Middle frontal gyrus (tissue), 1 donor: ENCODE measurements around the gene FMN2.
A peak's percentile ranks its signal among the peaks of the same experiment; 100 is the strongest.

Experiments
- DNase-seq: peaks from one replicate; pipeline ENCODE4 v3.0.0-alpha.2; 2015; ENCODE audit warnings: low spot score; ENCODE audit errors: extremely low spot score

Gene FMN2

GRCh38 chr1:240091614-240092300 is at the start of gene FMN2:
FMN2 (plus strand) TSS chr1:240091883; CDS start chr1:240092110, 227 bp downstream.
- DNase-seq, result peak; percentile 57

DNA sequence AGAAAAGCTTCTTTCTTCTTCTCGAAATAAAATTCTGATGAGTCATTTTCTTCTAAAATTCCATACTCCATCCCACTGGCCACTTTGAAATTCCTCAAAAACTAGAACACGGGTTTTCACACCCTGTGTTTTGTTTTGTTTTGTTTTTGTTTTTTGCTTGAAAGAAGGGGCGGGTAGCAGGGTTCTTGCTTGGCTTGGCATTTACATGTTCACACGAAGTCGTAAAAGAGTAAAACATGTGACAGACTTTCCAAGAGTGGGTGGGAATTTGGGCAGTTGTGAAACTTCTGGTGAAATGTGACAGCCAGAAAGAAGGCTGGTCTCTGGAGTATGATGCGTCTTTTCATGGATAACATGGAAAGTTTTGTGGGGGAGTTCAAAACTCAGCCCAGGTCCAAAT is 47.1 kb upstream of the FMN2 start:
- DNase-seq, result no peak

- no peak for DNase-seq
Measured at GRCh38 chr1:240046000-240046399, 45.7 kb upstream of the FMN2 start.

GRCh38 chr1:240054109-240054701 is 37.5 kb upstream of the FMN2 start:
- DNase-seq, result no peak

DNA sequence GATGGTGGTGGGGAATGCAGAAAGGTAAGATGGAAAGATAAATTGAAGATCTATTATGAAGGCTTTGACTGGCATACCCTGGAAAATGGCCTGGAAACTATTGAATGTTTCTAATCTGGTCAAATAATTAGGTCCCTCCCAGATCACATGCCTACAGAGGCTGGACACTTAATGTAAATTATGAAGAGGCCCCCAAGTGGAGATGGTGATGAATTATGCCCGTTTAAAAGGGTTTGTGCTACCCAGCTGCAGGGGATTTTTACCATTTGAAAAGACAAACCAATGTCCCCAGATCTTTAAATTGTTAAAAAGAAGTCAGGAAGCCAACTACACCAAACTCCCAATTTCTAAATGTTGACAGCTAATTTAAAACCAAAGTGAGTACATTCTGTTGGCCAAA is 35.7 kb upstream of the FMN2 start:
- no peak for DNase-seq

- DNase-seq, result no peak
Measured at GRCh38 chr1:240056350-240056749, 35.3 kb upstream of the FMN2 start.

DNA sequence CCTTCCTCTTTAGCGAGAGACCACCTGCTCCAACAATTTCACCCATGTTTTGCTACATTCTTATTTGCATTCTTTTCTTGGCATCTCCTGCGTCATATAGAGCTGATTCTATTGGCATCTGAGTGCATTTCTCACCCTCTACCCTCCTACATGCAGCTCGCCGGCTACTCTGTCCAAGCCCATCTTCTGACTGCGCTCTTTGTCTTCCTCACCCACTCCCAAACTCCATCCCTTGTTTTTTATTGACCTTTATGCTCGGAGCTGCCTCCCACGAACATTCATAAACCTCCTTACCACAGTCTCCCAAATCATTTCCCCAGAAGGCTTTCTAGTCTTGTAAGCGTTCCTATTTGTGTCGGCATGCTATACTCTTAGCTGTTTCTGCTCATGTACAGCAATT is 33.6 kb upstream of the FMN2 start:
- DNase-seq, result no peak

- no peak for DNase-seq
Measured at GRCh38 chr1:240068961-240069360, 22.7 kb upstream of the FMN2 start.

GRCh38 chr1:240070188-240070587 is 21.5 kb upstream of the FMN2 start:
- no peak for DNase-seq

GRCh38 chr1:240073097-240073496 is 18.6 kb upstream of the FMN2 start:
- DNase-seq, result no peak

DNA sequence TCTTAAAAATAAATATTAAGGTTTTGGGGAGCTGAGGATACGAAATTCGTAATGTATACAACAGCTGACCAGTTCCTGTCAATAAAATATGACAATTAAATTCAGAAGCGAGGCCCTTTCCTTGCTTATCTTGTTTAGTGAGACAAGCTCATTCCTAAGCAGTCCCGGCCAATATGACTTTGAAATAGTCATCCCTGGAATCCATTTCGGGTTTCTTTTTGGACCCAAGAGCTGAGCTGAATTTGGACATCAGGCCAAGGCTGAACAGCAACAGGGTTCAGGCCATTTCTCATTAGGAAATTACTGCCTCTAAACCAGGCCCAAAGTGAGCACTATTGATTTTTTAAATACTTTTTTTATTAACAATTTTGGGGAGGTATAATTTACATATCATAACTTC is 17.3 kb upstream of the FMN2 start:
- DNase-seq, result no peak

- DNase-seq, result no peak
Measured at GRCh38 chr1:240074908-240075307, 16.8 kb upstream of the FMN2 start.

- no peak for DNase-seq
Measured at GRCh38 chr1:240084337-240084736, 7.3 kb upstream of the FMN2 start.

GRCh38 chr1:240084749-240085148 is 6.9 kb upstream of the FMN2 start:
- no peak for DNase-seq

DNA sequence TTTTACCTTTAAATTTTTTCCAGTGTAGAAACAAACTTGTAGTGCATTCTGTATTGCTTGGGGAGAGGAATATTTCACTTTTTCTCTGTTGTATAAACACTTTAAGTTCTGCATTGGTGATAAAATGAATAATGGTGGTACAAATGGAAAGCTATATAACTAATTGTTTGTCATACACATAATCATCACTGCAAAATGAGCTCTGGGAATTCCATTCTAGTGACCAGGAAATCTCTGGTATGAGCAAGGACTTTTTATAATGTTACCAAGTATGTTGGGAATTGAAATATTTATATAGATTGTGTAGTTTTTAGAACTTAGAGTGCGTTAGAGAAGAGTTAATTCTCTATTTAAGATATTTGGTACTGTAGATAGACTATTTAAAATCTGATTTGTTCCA is 5.0 kb upstream of the FMN2 start:
- no peak for DNase-seq

GRCh38 chr1:240090014-240090413 is 1.7 kb upstream of the FMN2 start:
- no peak for DNase-seq

DNA sequence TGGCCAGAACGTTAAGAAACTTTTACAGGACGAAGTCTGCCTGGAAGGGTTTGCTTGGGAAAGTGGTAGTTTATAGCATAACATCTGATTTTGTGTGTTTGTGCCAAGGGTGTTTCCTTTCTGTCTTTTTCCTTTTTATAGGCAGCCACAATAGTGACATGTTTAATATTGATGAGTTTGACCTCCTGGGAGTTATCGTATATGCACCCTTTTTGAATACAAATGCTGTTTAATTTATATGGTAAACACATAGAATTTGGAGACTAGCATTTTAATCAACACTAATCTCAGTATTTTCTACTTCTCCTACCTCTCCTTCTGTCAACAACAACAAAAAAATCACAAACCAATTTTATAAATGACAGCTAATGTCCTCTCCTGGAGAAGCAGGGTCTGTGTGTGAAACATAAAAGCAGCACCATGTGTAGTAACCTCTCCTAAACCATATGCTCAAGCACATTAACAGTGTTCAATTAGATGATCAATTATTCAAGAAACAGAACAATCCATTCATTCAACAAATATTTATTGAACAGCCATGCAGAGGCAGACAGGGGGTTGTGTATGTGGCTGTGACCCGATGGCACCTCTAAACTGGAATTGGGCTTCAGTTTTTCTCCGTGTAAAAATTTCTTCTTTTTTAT is 604 bp upstream of the FMN2 start:
- DNase-seq, result no peak

GRCh38 chr1:240092301-240093119 is 827 bp downstream of the FMN2 start:
- no peak for DNase-seq

GRCh38 chr1:240093120-240093961 is 1.7 kb downstream of the FMN2 start:
- no peak for DNase-seq

DNA sequence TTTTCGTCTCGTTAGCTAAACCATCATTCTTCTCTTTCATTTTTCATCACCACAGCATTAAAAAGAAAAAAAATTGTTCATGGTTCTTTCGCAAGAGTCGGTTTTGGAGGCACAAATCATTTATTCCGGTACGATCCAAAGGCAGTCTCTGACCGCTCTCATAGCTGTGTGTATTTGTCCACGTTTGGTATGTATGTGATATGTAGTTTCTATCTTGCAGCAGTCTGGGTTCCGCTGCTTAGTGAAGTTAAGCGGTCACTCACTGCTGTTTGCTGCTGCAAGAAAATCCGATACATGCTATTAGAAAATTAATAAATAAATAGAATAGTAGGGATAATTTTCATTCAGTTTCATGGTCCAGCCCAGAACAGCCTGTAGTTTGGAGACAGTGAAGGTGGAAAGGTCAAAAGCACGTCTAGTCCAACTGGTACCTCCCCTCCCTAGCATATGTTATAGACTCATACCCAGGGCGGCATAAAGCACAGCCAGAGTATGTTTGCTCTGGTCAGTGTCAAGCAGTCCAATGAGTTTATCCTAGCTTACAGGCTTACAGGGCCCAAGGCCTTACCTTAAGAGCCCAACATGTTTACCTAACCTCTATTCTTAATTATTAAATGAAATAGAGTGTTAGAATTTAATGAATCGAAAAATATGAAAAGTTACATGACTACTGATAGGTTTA is 2.5 kb downstream of the FMN2 start:
- no peak for DNase-seq

DNA sequence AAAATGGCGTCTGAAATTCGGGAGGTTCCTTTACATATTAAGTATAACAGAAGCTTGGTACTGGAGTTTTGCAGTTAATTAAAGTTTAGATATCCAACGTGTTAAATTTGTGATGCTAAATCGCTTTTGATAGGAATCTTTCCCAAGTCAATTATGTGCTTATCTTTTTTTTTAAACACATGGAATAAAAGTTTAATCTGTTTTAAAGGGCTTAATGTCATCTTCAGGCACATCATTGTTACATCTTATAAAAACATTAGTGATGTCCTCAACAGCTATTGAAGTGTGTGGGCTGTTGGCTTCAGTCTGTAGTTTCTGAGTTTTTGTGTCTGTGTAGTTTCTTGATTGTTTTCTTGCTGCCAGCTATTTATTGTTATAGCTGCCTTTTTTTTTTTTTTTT is 5.3 kb downstream of the FMN2 start:
- DNase-seq, result no peak
